GM20000 (cell line): ENCODE measurements around the gene GALK2.

Experiments
- DNase-seq: peaks from one replicate; pipeline ENCODE4 v3.0.0; 2012; ENCODE audit warnings: low spot score
- CTCF ChIP-seq: IDR thresholded peaks from 2 replicates; pipeline ENCODE4 v1.5.1; 2012; ENCODE audit warnings: mild to moderate bottlenecking, control low read depth; ENCODE audit errors: extremely low read depth, missing control alignments

GALK2 gene

GRCh38 chr15:49185473-49185872 is 15.4 kb downstream of the GALK2 start:
- TF ChIP-seq CTCF = no peak
- no peak for DNase-seq

- no peak for DNase-seq
- no peak for TF ChIP-seq CTCF
These were observed 17.6 kb downstream of the GALK2 start for GRCh38 chr15:49187549-49188245.

- no peak for TF ChIP-seq CTCF
- no peak for DNase-seq
These were observed 18.9 kb downstream of the GALK2 start for GRCh38 chr15:49188933-49189332.

- no peak for TF ChIP-seq CTCF
- DNase-seq = no peak
These were observed 19.6 kb downstream of the GALK2 start for GRCh38 chr15:49189631-49190030.

GRCh38 chr15:49190586-49190985 is 20.5 kb downstream of the GALK2 start:
- DNase-seq = no peak
- no peak for TF ChIP-seq CTCF

- no peak for TF ChIP-seq CTCF
- DNase-seq = no peak
These were observed 21.8 kb downstream of the GALK2 start for GRCh38 chr15:49191892-49192291.

GRCh38 chr15:49196856-49197255 is 26.8 kb downstream of the GALK2 start:
- no peak for DNase-seq
- no peak for TF ChIP-seq CTCF
